ENCODE data around the gene DDX1. TPM values are rescaled to one million over a fixed set of nuclear protein-coding genes. Genes with fewer than 3 reads are reported as not detected.

The DDX1 gene
- total RNA-seq, 2 experiments from 2014 or later: 55.4 to 55.6 TPM

- Mint-ChIP-seq H3K27ac (no peak overlapping the region), H3K4me3 (no peak overlapping the region), H3K27me3 (no peaks in the 10 kb centered on the region), H3K4me1 (no peaks in the 10 kb centered on the region), H3K9me3 (no peaks in the 10 kb centered on the region), H3K36me3 (ENCODE audit: low read depth) (no peaks in the 10 kb centered on the region)
- ChIA-PET CTCF (no interaction called here), POLR2A (no interaction called here)
- DNase-seq: no peak
Observed at GRCh38 chr2:15666861-15667808, 75.5 kb downstream of the DDX1 start.

- Mint-ChIP-seq H3K4me3 (no peak overlapping the region), H3K4me1 (no peaks in the 10 kb centered on the region), H3K27ac (no peak overlapping the region), H3K27me3 (no peaks in the 10 kb centered on the region), H3K9me3 (no peaks in the 10 kb centered on the region), H3K36me3 (ENCODE audit: low read depth) (no peaks in the 10 kb centered on the region)
- DNase-seq: no peak
- CTCF ChIA-PET: no interaction called here
- POLR2A ChIA-PET: no interaction called here
Observed at GRCh38 chr2:15667809-15668556, 76.3 kb downstream of the DDX1 start.

- ChIA-PET POLR2A (no interaction called here), CTCF (no interaction called here)
- Mint-ChIP-seq H3K27ac (no peak overlapping the region), H3K36me3 (ENCODE audit: low read depth) (no peaks in the 10 kb centered on the region), H3K4me3 (no peak overlapping the region), H3K4me1 (no peaks in the 10 kb centered on the region), H3K9me3 (no peaks in the 10 kb centered on the region), H3K27me3 (no peaks in the 10 kb centered on the region)
- DNase-seq: no peak
Observed at GRCh38 chr2:15668611-15669305, 77.1 kb downstream of the DDX1 start.

GRCh38 chr2:15669375-15669910, 77.8 kb downstream of the DDX1 start:
- POLR2A ChIA-PET: no interaction called here
- Mint-ChIP-seq H3K9me3 (no peaks in the 10 kb centered on the region), H3K27ac (no peak overlapping the region), H3K4me1 (no peaks in the 10 kb centered on the region), H3K36me3 (ENCODE audit: low read depth) (no peaks in the 10 kb centered on the region), H3K27me3 (no peaks in the 10 kb centered on the region), H3K4me3 (no peak overlapping the region)
- CTCF ChIA-PET: no interaction called here
- no peak for DNase-seq

GRCh38 chr2:15670469-15670868, 78.8 kb downstream of the DDX1 start:
- Mint-ChIP-seq H3K9me3 (no peaks in the 10 kb centered on the region), H3K27me3 (no peaks in the 10 kb centered on the region), H3K36me3 (ENCODE audit: low read depth) (no peaks in the 10 kb centered on the region), H3K4me3 (no peak overlapping the region), H3K27ac (no peak overlapping the region), H3K4me1 (no peaks in the 10 kb centered on the region)
- DNase-seq: no peak
- ChIA-PET CTCF (no interaction called here), POLR2A (no interaction called here)

- POLR2A ChIA-PET: no interaction called here
- H3K4me3 Mint-ChIP-seq: no peak overlapping the region
Observed at GRCh38 chr2:15670981-15671380, 79.3 kb downstream of the DDX1 start.

GRCh38 chr2:15671409-15671808, 79.7 kb downstream of the DDX1 start:
- H3K36me3 Mint-ChIP-seq (ENCODE audit: low read depth): no peaks in the 10 kb centered on the region
- H3K27ac Mint-ChIP-seq: no peak overlapping the region
- H3K4me1 Mint-ChIP-seq: no peaks in the 10 kb centered on the region
- no peak for DNase-seq
- CTCF ChIA-PET: no interaction called here
- no peaks in the 10 kb centered on the region for H3K9me3 Mint-ChIP-seq
- no peaks in the 10 kb centered on the region for H3K27me3 Mint-ChIP-seq
- POLR2A ChIA-PET: no interaction called here
- no peak overlapping the region for H3K4me3 Mint-ChIP-seq

More at GRCh38 chr2:15670981-15671380, 79.3 kb downstream of the DDX1 start:
- no peak overlapping the region for H3K27ac Mint-ChIP-seq
- CTCF ChIA-PET: no interaction called here
- no peaks in the 10 kb centered on the region for H3K27me3 Mint-ChIP-seq
- H3K4me1 Mint-ChIP-seq: no peaks in the 10 kb centered on the region
- H3K9me3 Mint-ChIP-seq: no peaks in the 10 kb centered on the region
- H3K36me3 Mint-ChIP-seq (ENCODE audit: low read depth): no peaks in the 10 kb centered on the region
- no peak for DNase-seq

- Mint-ChIP-seq H3K4me1 (no peaks in the 10 kb centered on the region), H3K36me3 (ENCODE audit: low read depth) (no peaks in the 10 kb centered on the region), H3K27me3 (no peaks in the 10 kb centered on the region), H3K9me3 (no peaks in the 10 kb centered on the region), H3K27ac (no peak overlapping the region), H3K4me3 (no peak overlapping the region)
- ChIA-PET CTCF (no interaction called here), POLR2A (no interaction called here)
- DNase-seq: no peak
Observed at GRCh38 chr2:15671842-15672815, 80.5 kb downstream of the DDX1 start.

GRCh38 chr2:15672961-15673918, 81.6 kb downstream of the DDX1 start:
- Mint-ChIP-seq H3K27me3 (no peaks in the 10 kb centered on the region), H3K9me3 (no peaks in the 10 kb centered on the region), H3K4me1 (no peaks in the 10 kb centered on the region), H3K27ac (no peak overlapping the region), H3K4me3 (no peak overlapping the region), H3K36me3 (ENCODE audit: low read depth) (no peaks in the 10 kb centered on the region)
- POLR2A ChIA-PET: no interaction called here
- no peak for DNase-seq
- CTCF ChIA-PET: no interaction called here

GRCh38 chr2:15673919-15674636, 82.4 kb downstream of the DDX1 start:
- no peaks in the 10 kb centered on the region for H3K4me1 Mint-ChIP-seq
- H3K27ac Mint-ChIP-seq: no peak overlapping the region
- H3K36me3 Mint-ChIP-seq (ENCODE audit: low read depth): no peaks in the 10 kb centered on the region
- H3K9me3 Mint-ChIP-seq: no peaks in the 10 kb centered on the region
- H3K4me3 Mint-ChIP-seq: no peak overlapping the region
- DNase-seq: no peak
- ChIA-PET CTCF (interaction anchor here (0.7 kb wide), 1 partner anchor 29 kb away, joined by 4 read pairs; no protein-coding TSS in a partner anchor), POLR2A (no interaction called here)
- no peaks in the 10 kb centered on the region for H3K27me3 Mint-ChIP-seq
